ENCODE measurements around the gene CDH9.

DNA sequence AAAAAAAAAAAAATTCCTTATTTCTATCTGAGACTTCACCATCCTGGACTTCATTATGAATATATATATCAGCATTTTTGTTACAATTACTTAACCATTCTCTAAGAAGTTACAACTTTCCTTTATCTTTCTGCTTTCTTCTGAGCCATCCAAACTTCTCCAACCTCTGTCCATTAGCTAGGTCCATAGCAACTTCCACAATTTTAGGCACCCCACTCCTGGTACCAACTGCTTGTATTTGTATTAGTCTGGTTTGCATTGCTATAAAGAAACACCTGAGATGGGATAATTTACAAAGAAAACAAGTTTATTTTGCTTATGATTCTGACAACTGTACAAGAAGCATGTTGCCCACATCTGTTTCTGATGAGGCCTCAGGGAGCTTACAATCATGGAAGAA is 182.1 kb downstream of the CDH9 start:
- TF ChIP-seq EP300 (IDR thresholded peaks at IDR 0.05) (no peak), CTCF (IDR thresholded peaks at IDR 0.05) (no peak)
